Prostate gland (tissue), 2 donors: Measurements from ENCODE around the gene MAGEA1. TPM values are rescaled to one million over a fixed set of nuclear protein-coding genes. Genes with fewer than 3 reads are reported as not detected.

Source experiments
- DNase-seq: peaks from one replicate; pipeline ENCODE4 v3.0.0-alpha.2; 2019; ENCODE audit warnings: low spot score
- H3K27ac ChIP-seq, 2 donors: fragments of 200-600 bp; sonication (generic); 2 replicates each; pipeline ENCODE4 v1.5.1; 2017 to 2019
- H3K27me3 ChIP-seq: fragments of 200-600 bp; sonication (generic); replicated peaks from 2 replicates; pipeline ENCODE4 v1.5.1; 2019; ENCODE audit not compliant: insufficient read depth
- H3K36me3 ChIP-seq, 2 donors: fragments of 200-600 bp; sonication (generic); 1 replicate in 1 of 2; 2 replicates in 1 of 2; pipeline versions ENCODE4 v1.5.1 to v1.8.1; 2017 to 2019
- H3K4me1 ChIP-seq: fragments of 200-600 bp; sonication (generic); replicated peaks from 2 replicates; pipeline ENCODE4 v1.5.1; 2019
- H3K4me3 ChIP-seq, 2 donors: fragments of 200-600 bp; sonication (generic); 2 replicates each; pipeline ENCODE4 v1.5.1; 2017 to 2019
- H3K9me3 ChIP-seq: fragments of 200-600 bp; sonication (generic); 2 replicates; pipeline ENCODE4 v1.5.1; 2017
- POLR2A ChIP-seq: fragments of 450-650 bp; IDR thresholded peaks from one replicate; pipeline ENCODE4 v1.6.1; 2016; ENCODE audit warnings: antibody characterized with exemption, mild to moderate bottlenecking
- POLR2AphosphoS5 ChIP-seq: sonication (generic); formaldehyde crosslinking; IDR thresholded peaks from one replicate; pipeline ENCODE4 v1.6.1; 2017; ENCODE audit warnings: antibody characterized with exemption
- WGBS: methylation state at CpG from one replicate; pipeline ENCODE4 v1.1.5; 2018; 5-methylcytosine and 5-hydroxymethylcytosine counted together
- intact Hi-C: fragments of 100-400 bp; cut with DNase I; formaldehyde crosslinking; loops from one replicate; pipeline ENCODE4 v1.14.2; 2022
- total RNA-seq, 2 donors: library from RNA; depleted of rRNA; stranded (reverse); fragments of >200 nt; gene quantifications; one replicate each; pipeline ENCODE4 v1.1.0, GENCODE V29; 2016
- TF ChIP-seq, protein P1 (sequence below), 4 experiments: fragments of 200-600 bp in 2 of 4; fragments of 450-650 bp in 2 of 4; sonication (generic) in 2 of 4; IDR thresholded peaks; 1 replicate in 3 of 4; 2 replicates in 1 of 4; pipeline ENCODE4 v1.5.1; 2016 to 2019; ENCODE audit warnings: antibody characterized with exemption in 4 of 4, mild to moderate bottlenecking in 2 of 4, moderate library complexity in 2 of 4

The MAGEA1 gene
- total RNA-seq, 2 donors from 2014 or later, result 5.4 TPM; not detected in 1

DNA sequence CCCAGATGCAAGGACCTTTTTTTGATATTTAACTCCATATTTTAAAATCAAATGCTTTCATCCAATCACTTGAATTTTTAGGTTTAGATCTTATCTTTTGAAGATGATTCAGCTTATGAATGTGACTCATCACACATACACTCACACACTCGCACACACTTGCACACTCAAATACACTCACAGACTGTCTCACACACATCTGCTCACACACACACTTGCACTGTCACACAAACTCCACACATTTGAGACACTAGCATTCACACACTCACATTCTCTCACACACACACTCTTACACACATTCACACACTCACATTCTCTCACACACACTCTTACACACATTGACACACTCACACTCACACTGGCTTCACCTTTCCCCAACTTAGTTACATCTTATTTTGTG, 37.8 kb downstream of the MAGEA1 start:
- 50% methylated on average over 1 of the region's 1 CpG for WGBS
- DNase-seq, result no peak
- no peaks in the 10 kb centered on the region for H3K4me1 ChIP-seq
- intact Hi-C loops, result no loop called here
- H3K9me3 ChIP-seq, result no peaks in the 10 kb centered on the region
- no peak overlapping the region for H3K4me3 ChIP-seq
- no peak overlapping the region for H3K27ac ChIP-seq
- H3K27me3 ChIP-seq, result no peaks in the 10 kb centered on the region
- no peaks in the 10 kb centered on the region for H3K36me3 ChIP-seq
- TF ChIP-seq POLR2AphosphoS5 (no peak), POLR2A (no peak)
- TF ChIP-seq, protein P1, sequence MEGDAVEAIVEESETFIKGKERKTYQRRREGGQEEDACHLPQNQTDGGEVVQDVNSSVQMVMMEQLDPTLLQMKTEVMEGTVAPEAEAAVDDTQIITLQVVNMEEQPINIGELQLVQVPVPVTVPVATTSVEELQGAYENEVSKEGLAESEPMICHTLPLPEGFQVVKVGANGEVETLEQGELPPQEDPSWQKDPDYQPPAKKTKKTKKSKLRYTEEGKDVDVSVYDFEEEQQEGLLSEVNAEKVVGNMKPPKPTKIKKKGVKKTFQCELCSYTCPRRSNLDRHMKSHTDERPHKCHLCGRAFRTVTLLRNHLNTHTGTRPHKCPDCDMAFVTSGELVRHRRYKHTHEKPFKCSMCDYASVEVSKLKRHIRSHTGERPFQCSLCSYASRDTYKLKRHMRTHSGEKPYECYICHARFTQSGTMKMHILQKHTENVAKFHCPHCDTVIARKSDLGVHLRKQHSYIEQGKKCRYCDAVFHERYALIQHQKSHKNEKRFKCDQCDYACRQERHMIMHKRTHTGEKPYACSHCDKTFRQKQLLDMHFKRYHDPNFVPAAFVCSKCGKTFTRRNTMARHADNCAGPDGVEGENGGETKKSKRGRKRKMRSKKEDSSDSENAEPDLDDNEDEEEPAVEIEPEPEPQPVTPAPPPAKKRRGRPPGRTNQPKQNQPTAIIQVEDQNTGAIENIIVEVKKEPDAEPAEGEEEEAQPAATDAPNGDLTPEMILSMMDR (IDR thresholded peaks at IDR 0.05), result no peak

DNA sequence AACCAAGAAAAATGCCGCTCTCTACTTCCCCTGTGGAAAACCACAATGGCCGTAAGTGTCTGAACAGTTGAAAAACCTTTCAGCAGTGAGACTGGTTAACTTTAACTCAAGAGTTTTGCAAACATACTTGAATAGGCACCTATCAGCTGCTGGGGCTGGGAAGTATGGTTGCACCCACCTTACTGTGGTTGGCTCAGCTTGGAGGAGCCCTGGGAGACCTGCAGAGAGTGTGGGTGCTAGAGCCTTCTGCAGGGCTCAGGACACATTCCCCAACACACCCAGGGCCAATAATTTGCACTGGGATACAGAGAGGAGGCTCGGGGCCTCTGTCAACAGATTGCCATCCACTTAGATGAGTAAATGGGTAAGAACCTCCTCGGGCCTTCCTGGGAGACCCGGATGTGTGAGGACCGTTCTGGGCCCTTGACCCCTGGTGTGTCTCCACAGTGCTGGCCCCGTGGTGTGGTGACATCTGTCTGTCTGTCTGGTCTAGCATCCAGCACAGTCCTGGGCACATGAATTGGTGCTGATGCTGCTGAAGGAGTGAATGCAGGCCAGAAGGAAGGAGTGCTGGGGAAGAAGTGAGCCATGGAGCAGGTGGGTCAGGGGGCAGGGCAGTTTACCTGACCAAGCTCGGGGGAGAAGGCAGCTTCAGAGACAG, 46.5 kb downstream of the MAGEA1 start:
- Histone ChIP-seq H3K9me3 (no peaks in the 10 kb centered on the region), H3K27me3 (no peaks in the 10 kb centered on the region), H3K4me3 (no peak overlapping the region), H3K4me1 (no peaks in the 10 kb centered on the region), H3K36me3 (no peaks in the 10 kb centered on the region), H3K27ac (no peak overlapping the region)
- no peak for TF ChIP-seq POLR2A
- TF ChIP-seq POLR2AphosphoS5, result no peak
- TF ChIP-seq, protein P1 (IDR thresholded peaks at IDR 0.05), result no peak
- 75% methylated on average over 7 of the region's 8 CpGs for WGBS
- DNase-seq, result no peak
- intact Hi-C loops, result no loop called here

DNA sequence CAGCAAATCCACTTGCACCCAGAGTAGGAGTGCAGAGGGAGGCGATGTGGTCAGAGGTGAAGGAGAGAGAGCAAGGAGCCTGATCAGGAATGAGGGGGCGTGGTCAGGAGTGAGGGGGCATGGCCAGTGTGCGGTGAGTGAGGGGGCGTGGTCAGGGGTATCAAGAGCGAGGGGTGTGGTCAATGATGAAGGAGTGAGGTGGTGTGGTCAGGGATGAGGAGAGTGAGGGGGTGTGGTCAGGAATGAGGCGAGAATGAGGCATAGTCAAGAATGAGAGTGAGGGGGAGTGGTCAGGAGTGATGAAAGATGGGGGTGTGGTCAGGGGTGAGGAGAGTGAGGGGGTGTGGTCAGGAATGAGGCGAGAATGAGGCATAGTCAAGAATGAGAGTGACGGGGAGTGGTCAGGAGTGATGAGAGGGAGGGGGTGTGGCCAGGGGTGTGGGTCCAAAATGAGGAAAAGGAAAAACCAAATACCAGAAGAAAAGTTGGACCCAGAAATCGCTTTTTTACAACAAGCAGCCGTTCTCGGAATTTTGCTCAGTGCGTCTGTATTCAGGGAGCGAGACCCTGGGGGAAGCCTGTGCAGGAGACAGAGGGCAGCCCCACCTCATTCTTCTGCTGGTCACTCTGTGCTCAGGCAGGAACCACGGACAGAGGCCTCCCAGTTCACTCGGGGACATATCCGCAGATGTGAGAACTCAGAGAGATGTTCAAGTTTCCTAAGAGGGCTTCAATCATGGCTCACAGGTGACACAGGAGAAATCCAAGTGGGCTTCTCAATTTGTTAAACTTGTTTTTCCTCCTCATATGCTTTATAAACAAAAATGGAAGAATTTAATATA, 47.5 kb downstream of the MAGEA1 start:
- TF ChIP-seq POLR2AphosphoS5 (no peak), POLR2A (no peak)
- TF ChIP-seq, protein P1 (IDR thresholded peaks at IDR 0.05), result no peak
- intact Hi-C loops, result no loop called here
- H3K4me3 ChIP-seq, result no peak overlapping the region
- H3K4me1 ChIP-seq, result no peaks in the 10 kb centered on the region
- DNase-seq, result no peak
- no peak overlapping the region for H3K27ac ChIP-seq
- H3K9me3 ChIP-seq, result no peaks in the 10 kb centered on the region
- H3K27me3 ChIP-seq, result no peaks in the 10 kb centered on the region
- no peaks in the 10 kb centered on the region for H3K36me3 ChIP-seq
- 11% methylated on average over 16 of the region's 16 CpGs for WGBS

Other genes starting within 250 kb of the MAGEA1 start
- gene PNMA5, start 185.2 kb upstream of the MAGEA1 start, total RNA-seq, result 1 to 10 TPM in 1 of 2 donors, not detected in 1; 6.5 TPM
- gene PNMA3, start 122.8 kb upstream of the MAGEA1 start, total RNA-seq, result 10 to 100 TPM in 1 of 2 donors, under 1 TPM in 1; 0.27 to 14.2 TPM
- gene PNMA6A, start 106.8 kb upstream of the MAGEA1 start, total RNA-seq, result 1 to 10 TPM in 1 of 2 donors, under 1 TPM in 1; 0.14 to 5.1 TPM
- under 1 TPM in 1 of 2 donors, not detected in 1; 0.97 TPM for gene PNMA6F, start 142.5 kb downstream of the MAGEA1 start, total RNA-seq
- 10 to 100 TPM; 16.3 to 58.6 TPM for gene ZNF275, start 154.9 kb downstream of the MAGEA1 start, total RNA-seq
- 1 to 10 TPM in 1 of 2 donors, not detected in 1; 6.9 TPM for gene PNMA6E, start 222.1 kb downstream of the MAGEA1 start, total RNA-seq
- 1 to 10 TPM in 1 of 2 donors, under 1 TPM in 1; 0.23 to 3.4 TPM for gene ZFP92, start 232.2 kb downstream of the MAGEA1 start, total RNA-seq